ENCODE data around the gene MILR1. TPM values are rescaled to one million over a fixed set of nuclear protein-coding genes. Genes with fewer than 3 reads are reported as not detected.
"Not testable (repeated sequence)": the region's sequence is repeated elsewhere in the genome, so short reads cannot be mapped to it uniquely, and the experiment has no call there.

The MILR1 gene
- polyA plus RNA-seq, 2 of the 4 experiments (the other 2 are of a cell fraction), result 2.3 to 12.2 TPM

DNA sequence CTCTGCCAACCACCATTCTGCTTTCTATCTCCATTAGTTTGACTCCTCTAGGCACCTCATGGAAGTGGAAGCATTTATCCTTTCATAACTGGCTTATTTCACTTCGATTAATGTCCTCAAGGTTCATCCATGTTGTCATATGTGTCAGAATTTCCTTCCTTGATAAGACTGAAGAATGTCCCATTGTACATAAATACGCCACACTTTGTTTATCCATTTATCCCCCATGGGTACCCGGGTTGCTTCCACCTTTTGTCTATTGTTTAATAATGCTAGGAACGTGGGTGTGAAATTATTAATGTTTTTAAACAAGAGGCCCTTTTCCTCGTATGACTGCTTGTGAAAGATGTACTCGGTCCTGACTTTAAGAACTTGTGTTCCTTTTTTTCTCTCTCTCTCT, 12.9 kb downstream of the MILR1 start:
- TF ChIP-seq EHF (CRISPR knock-in tag; IDR thresholded peaks at IDR 0.05), result no peak
- no peak for TF ChIP-seq ZSCAN20 (CRISPR knock-in tag; IDR thresholded peaks at IDR 0.05)
- TF ChIP-seq KDM5A (IDR thresholded peaks at IDR 0.05), result no peak
- TF ChIP-seq JUN (IDR thresholded peaks at IDR 0.05), result no peak
- no peak for TF ChIP-seq NFE2L2 (conservative IDR thresholded peaks at IDR 0.05; ENCODE audit: low read length)
- TF ChIP-seq POLR2A (IDR thresholded peaks at IDR 0.05; ENCODE audit: low read length), result no peak
- no peak for TF ChIP-seq FOXS1 (CRISPR knock-in tag; IDR thresholded peaks at IDR 0.05)
- TF ChIP-seq CHD4 (IDR thresholded peaks at IDR 0.05; ENCODE audit: borderline replicate concordance), result no peak
- TF ChIP-seq MYC (IDR thresholded peaks at IDR 0.05; ENCODE audit: borderline replicate concordance, low read length), result no peak
- TF ChIP-seq HOXB5 (CRISPR knock-in tag; IDR thresholded peaks at IDR 0.05), result no peak
- no peak for TF ChIP-seq MAFK (IDR thresholded peaks at IDR 0.05; ENCODE audit: partially characterized antibody)
- no peak for TF ChIP-seq ZC3H11A (IDR thresholded peaks at IDR 0.05)
- TF ChIP-seq, protein P1, sequence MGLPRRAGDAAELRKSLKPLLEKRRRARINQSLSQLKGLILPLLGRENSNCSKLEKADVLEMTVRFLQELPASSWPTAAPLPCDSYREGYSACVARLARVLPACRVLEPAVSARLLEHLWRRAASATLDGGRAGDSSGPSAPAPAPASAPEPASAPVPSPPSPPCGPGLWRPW (IDR thresholded peaks at IDR 0.05), result no peak
- TF ChIP-seq CEBPB (IDR thresholded peaks at IDR 0.05), result no peak
- no peak for TF ChIP-seq RARB (CRISPR knock-in tag; IDR thresholded peaks at IDR 0.05)
- 64% methylated on average over 6 of the region's 6 CpGs for WGBS (ENCODE audit: missing lambda C conversion rate)
- no peak for ATAC-seq
- CTCF ChIA-PET, result interaction anchor here (3.6 kb wide), 1 partner anchor 42 kb away, joined by 27 read pairs; no protein-coding TSS in a partner anchor
- POLR2A ChIA-PET, result no interaction called here
- no peak for DNase-seq (ENCODE audit: low read depth in 1 of 2, low spot score in 1 of 2)
- no peak overlapping the region for H3K4me2 ChIP-seq
- no peak for FAIRE-seq
- H3K27ac ChIP-seq, result no peak overlapping the region
- peaks cover 5% of the 10 kb centered on the region; the same call in 1 of the 3 replicates for H3K4me1 ChIP-seq
- H3K4me3 ChIP-seq, result no peak overlapping the region
- no peaks in the 10 kb centered on the region for H3K9me3 ChIP-seq

DNA sequence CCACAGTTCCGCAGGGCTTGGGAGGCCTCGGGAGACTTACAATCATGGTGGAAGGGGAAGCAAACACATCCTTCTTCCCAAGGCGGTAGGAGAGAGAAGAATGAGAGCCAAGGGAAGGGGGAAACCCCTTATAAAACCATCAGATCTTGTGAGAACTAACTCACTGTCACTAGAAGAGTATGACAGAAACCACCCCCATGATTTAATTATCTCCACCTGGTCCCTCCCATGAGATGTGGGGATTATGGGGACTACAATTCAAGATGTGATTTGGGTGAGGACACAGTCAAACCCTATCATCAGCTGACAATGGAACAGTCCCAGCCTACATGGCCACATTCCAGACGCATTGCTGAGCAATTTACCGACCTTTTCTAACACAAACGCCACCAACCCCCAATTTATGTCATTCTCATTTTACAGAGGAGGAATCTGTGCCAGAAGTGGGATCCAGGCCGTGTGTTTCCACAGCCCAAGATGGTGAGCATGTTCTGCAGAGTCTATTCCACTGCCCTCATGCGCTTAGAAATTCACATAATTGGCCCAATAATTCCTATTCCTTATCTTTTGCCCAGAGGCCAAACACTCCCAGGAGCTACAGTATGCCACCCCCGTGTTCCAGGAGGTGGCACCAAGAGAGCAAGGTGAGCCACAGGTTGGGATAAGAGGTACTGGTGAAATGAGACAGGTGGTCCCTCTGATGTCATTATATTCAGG, 17.3 kb downstream of the MILR1 start:
- DNase-seq (ENCODE audit: low read depth in 1 of 2, low spot score in 1 of 2), result no peak
- Histone ChIP-seq H3K4me2 (no peak overlapping the region), H3K9me3 (no peaks in the 10 kb centered on the region), H3K27ac (no peak overlapping the region), H3K4me1 (no peaks in the 10 kb centered on the region), H3K4me3 (no peak overlapping the region)
- no peak; a peak in 2 of 6 replicates for ATAC-seq
- TF ChIP-seq CBX8 (IDR thresholded peaks at IDR 0.05), result no peak
- TF ChIP-seq, protein P2, sequence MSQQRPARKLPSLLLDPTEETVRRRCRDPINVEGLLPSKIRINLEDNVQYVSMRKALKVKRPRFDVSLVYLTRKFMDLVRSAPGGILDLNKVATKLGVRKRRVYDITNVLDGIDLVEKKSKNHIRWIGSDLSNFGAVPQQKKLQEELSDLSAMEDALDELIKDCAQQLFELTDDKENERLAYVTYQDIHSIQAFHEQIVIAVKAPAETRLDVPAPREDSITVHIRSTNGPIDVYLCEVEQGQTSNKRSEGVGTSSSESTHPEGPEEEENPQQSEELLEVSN (IDR thresholded peaks at IDR 0.05; ENCODE audit: borderline replicate concordance, low read depth), result no peak
- TF ChIP-seq NFE2L2 (conservative IDR thresholded peaks at IDR 0.05; ENCODE audit: low read length), result no peak
- TF ChIP-seq, protein P3, sequence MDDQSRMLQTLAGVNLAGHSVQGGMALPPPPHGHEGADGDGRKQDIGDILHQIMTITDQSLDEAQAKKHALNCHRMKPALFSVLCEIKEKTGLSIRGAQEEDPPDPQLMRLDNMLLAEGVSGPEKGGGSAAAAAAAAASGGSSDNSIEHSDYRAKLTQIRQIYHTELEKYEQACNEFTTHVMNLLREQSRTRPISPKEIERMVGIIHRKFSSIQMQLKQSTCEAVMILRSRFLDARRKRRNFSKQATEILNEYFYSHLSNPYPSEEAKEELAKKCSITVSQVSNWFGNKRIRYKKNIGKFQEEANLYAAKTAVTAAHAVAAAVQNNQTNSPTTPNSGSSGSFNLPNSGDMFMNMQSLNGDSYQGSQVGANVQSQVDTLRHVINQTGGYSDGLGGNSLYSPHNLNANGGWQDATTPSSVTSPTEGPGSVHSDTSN (IDR thresholded peaks at IDR 0.05), result no peak
- TF ChIP-seq, protein P4, sequence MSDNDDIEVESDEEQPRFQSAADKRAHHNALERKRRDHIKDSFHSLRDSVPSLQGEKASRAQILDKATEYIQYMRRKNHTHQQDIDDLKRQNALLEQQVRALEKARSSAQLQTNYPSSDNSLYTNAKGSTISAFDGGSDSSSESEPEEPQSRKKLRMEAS (IDR thresholded peaks at IDR 0.05), result no peak
- no peak for TF ChIP-seq HMGXB4 (CRISPR knock-in tag; IDR thresholded peaks at IDR 0.05; ENCODE audit: borderline replicate concordance)
- TF ChIP-seq CHD2 (IDR thresholded peaks at IDR 0.05; ENCODE audit: low read length, partially characterized antibody), result no peak
- TF ChIP-seq TP53 (CRISPR knock-in tag; IDR thresholded peaks at IDR 0.05), result no peak
- TF ChIP-seq ZNF302 (CRISPR knock-in tag; IDR thresholded peaks at IDR 0.05), result no peak
- TF ChIP-seq FOXS1 (CRISPR knock-in tag; IDR thresholded peaks at IDR 0.05), result no peak
- no peak for TF ChIP-seq ZFP36 (IDR thresholded peaks at IDR 0.05; ENCODE audit: borderline replicate concordance, partially characterized antibody)
- TF ChIP-seq EHF (CRISPR knock-in tag; IDR thresholded peaks at IDR 0.05), result no peak
- no peak for TF ChIP-seq BCL3 (IDR thresholded peaks at IDR 0.05)
- no peak for TF ChIP-seq RARB (CRISPR knock-in tag; IDR thresholded peaks at IDR 0.05)
- TF ChIP-seq EP300 (IDR thresholded peaks at IDR 0.05), result no peak
- no peak for TF ChIP-seq RFX5 (IDR thresholded peaks at IDR 0.05)
- TF ChIP-seq MYC (IDR thresholded peaks at IDR 0.05; ENCODE audit: borderline replicate concordance, low read length), result no peak
- no peak for TF ChIP-seq EHMT2 (IDR thresholded peaks at IDR 0.05; ENCODE audit: low read depth)
- TF ChIP-seq MAFK (IDR thresholded peaks at IDR 0.05; ENCODE audit: partially characterized antibody), result no peak
- CTCF ChIA-PET, result interaction anchor here (0.7 to 8.4 kb wide), 3 partner anchors 20 to 333 kb away, joined by 3 to 48 read pairs (median 4); no protein-coding TSS in a partner anchor
- 68% methylated on average over 9 of the region's 9 CpGs for WGBS (ENCODE audit: missing lambda C conversion rate)
- no peak for FAIRE-seq
- POLR2A ChIA-PET, result no interaction called here

- ATAC-seq; DNase-seq (ENCODE audit: low read depth in 1 of 2, low spot score in 1 of 2); POLR2A ChIA-PET; H3K27ac ChIP-seq; FAIRE-seq; H3K4me1 ChIP-seq; H3K4me3 ChIP-seq; H3K4me2 ChIP-seq; H3K9me3 ChIP-seq: not testable (repeated sequence)
- CTCF ChIA-PET, result interaction anchor here (0.6 to 8.4 kb wide), 8 partner anchors 10 to 499 kb away, joined by 3 to 48 read pairs (median 3); no protein-coding TSS in a partner anchor
- 8% methylated on average over 1 of the region's 1 CpG for WGBS (ENCODE audit: missing lambda C conversion rate)
Measured at GRCh38 chr17:64466834-64467233, 17.9 kb downstream of the MILR1 start.

All from A549 (cell line).